Ascending aorta (tissue), 2 donors: ENCODE results near the gene GNLY. TPM values are rescaled to one million over a fixed set of nuclear protein-coding genes. Genes with fewer than 3 reads are reported as not detected.
A peak's percentile ranks its signal among the peaks of the same experiment; 100 is the strongest.

Source experiments
- DNase-seq, 2 donors: peaks; one replicate each; pipeline ENCODE4 v3.0.0-alpha.2; 2019; ENCODE audit warnings: low spot score in 2 of 2
- H3K27ac ChIP-seq, 2 donors: fragments of 200-600 bp; sonication (generic); one replicate each; pipeline ENCODE4 v1.5.1; 2016 to 2017; ENCODE audit warnings: mild to moderate bottlenecking in 1 of 2
- H3K27me3 ChIP-seq: fragments of 200-600 bp; sonication (generic); one replicate; pipeline ENCODE4 v1.5.1; 2017
- H3K36me3 ChIP-seq, 2 donors: fragments of 200-600 bp; sonication (generic); one replicate each; pipeline ENCODE4 v1.5.1; 2016
- H3K4me1 ChIP-seq, 2 donors: fragments of 200-600 bp; sonication (generic); one replicate each; pipeline ENCODE4 v1.5.1; 2016 to 2017; ENCODE audit warnings: mild to moderate bottlenecking in 1 of 2
- H3K4me3 ChIP-seq, 2 donors: fragments of 200-600 bp; sonication (generic); one replicate each; pipeline ENCODE4 v1.5.1; 2016 to 2017; ENCODE audit warnings: mild to moderate bottlenecking in 1 of 2
- H3K9me3 ChIP-seq, 2 donors: fragments of 200-600 bp; sonication (generic); one replicate each; pipeline ENCODE4 v1.5.1; 2016
- CTCF ChIP-seq, 3 experiments: fragments of 200-600 bp in 2 of 3; fragments of 450-650 bp in 1 of 3; sonication (generic) in 2 of 3; IDR thresholded peaks; one replicate each; pipeline ENCODE4 v1.5.1; 2016 to 2019; ENCODE audit warnings: antibody characterized with exemption in 3 of 3, mild to moderate bottlenecking in 1 of 3, moderate library complexity in 1 of 3
- intact Hi-C: fragments of 100-400 bp; cut with DNase I; formaldehyde crosslinking; loops from one replicate; pipeline ENCODE4 v1.15.1; 2023
- total RNA-seq: library from RNA; depleted of rRNA; stranded (reverse); fragments of >200 nt; gene quantifications from one replicate; pipeline ENCODE4 v1.1.0, GENCODE V29; 2016

Gene GNLY
- total RNA-seq, 1 donor from 2014 or later: not detected

DNA sequence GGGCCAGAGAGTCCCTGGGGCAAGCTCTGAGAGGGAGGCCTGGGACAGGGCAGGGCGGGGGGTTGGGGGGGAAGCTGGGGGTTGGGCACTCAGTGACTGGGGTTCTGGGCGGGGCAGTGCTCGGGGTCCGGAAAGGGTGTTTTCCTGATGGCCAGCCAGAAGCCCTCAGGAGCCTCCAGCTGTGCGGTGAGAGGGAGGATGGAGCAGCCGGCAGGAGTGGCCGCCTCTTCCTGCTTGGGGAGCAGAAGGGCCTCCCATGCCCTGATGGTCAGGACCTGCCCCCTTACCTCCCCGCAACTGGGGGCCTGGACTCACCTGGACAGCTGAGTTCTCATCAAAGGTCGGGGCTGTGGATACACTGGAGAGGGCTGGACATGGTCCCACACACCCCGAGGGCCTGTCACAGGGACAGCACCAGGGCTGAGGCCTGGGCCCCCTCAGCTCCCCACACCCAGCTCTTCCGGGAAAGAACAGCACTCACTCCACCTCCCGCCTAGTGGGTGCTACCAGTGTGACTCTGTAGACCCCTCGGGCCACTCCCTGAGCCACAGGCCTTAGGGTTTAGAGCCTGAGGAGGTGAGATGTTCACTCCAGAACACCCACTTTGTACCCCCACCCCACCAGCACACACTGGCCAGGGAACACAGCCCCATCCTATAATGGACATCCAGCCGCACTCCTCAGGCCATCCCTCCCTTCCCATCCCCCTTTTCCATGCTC, 32.9 kb upstream of the GNLY start:
- intact Hi-C loops: no loop called here
- Histone ChIP-seq H3K4me1 (peaks cover 3% of the 10 kb centered on the region in 2 donors), H3K9me3 (no peaks in the 10 kb centered on the region), H3K36me3 (peaks cover 4 to 5% of the 10 kb centered on the region in 2 donors), H3K27me3 (no peaks in the 10 kb centered on the region), H3K4me3 (no peak overlapping the region), H3K27ac (peak overlapping the region in 1 of 2 donors; percentile 25)
- no peak for TF ChIP-seq CTCF (IDR thresholded peaks at IDR 0.05)
- DNase-seq: no peak

DNA sequence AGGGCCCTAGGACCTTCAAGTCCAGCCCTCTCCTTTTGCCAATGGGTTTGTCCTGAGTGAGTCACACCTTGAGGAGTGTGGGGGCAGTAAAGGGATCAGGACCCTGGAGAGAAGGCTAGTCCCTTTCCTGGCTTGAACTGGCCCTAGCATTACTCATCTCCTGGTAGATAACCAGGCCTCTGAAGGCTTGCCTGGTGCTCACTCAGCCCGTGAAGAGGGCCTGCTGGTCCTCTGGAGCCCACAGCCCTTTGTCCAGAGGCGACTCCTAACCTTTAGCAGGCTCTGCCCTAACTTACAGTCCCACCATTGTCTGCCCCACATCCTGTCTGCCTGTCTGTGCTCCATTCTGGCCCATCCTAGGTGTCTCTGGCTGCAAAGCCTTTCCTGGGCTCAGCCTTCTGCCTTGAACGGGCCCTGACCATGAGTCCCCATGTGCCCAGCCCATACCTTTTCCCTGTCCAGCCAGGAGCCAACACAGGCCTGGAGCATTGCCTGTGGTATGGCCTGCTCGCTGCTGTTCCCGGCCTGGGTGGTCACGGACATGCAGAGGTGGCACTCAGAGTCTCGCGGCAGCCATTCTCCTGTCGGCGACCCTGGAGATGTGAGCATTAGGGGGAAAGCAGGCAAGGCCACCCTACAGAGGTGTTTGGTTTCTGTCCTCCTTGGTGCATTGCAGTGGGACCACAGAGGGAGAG, 31.1 kb upstream of the GNLY start:
- intact Hi-C loops: no loop called here
- DNase-seq: peak in 1 of 2 donors; percentile 82
- H3K36me3 ChIP-seq: peaks cover 0 to 5% of the 10 kb centered on the region in 2 donors
- H3K27ac ChIP-seq: peak overlapping the region; percentile 36 to 42
- H3K9me3 ChIP-seq: no peaks in the 10 kb centered on the region
- H3K27me3 ChIP-seq: no peaks in the 10 kb centered on the region
- H3K4me3 ChIP-seq: no peak overlapping the region
- no peak for TF ChIP-seq CTCF (IDR thresholded peaks at IDR 0.05)
- peaks cover 3% of the 10 kb centered on the region in 2 donors for H3K4me1 ChIP-seq

DNA sequence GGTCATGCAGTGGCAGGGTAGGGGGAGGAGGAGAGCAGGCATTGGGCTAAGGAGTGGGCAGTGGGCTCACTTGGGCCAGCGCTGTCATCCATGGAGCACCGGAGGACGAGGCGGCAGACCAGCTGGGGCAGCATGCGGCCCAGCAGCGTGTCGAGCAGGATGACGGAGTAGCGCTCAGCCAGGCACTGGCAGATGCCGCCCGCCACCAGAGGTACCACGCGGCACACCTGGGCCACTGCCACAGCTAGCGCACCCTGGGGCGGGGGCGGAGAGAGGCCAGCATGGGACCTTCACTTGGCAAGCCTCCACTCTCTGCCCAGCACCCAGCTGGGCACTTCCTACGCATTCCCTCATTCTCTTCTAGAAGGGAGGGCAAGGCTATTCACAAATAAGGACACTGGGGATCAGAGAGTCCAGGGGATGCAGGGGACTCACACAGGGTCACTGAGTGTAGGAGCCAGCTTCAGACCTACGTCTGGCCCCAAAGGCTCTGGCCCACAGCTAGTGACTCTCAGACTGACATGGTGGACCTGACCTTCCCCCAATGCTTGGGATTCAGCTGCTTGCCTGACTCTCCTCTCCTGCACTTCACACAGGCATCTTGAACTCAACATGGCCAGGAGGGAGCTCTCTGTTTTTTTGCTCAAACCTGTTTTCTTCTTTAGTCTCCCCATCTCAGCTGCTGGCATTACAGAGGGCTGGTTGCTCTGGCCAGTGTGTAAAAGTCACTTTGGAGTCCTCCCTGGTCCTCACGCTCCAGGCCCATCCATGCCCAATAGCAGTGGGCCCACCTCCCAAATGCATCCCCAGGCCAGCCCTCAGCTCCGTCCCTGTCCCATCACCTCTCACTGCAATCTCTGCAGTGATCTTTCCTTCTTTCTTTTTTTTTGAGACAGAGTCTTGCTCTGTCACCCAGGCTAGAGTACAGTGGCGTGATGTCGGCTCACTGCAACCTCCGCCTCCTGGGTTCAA, 30.3 kb upstream of the GNLY start:
- Histone ChIP-seq H3K4me1 (peaks cover 3% of the 10 kb centered on the region in 2 donors), H3K27me3 (no peaks in the 10 kb centered on the region), H3K4me3 (no peak overlapping the region), H3K36me3 (peaks cover 0 to 5% of the 10 kb centered on the region in 2 donors), H3K27ac (peak overlapping the region in 1 of 2 donors; percentile 42), H3K9me3 (no peaks in the 10 kb centered on the region)
- no peak for DNase-seq
- intact Hi-C loops: no loop called here
- no peak for TF ChIP-seq CTCF (IDR thresholded peaks at IDR 0.05)

- Histone ChIP-seq H3K27me3 (no peaks in the 10 kb centered on the region), H3K4me1 (peaks cover 3% of the 10 kb centered on the region in 2 donors), H3K4me3 (no peak overlapping the region), H3K27ac (no peak overlapping the region), H3K9me3 (no peaks in the 10 kb centered on the region), H3K36me3 (no peaks in the 10 kb centered on the region)
- no peak for TF ChIP-seq CTCF (IDR thresholded peaks at IDR 0.05)
- intact Hi-C loops: no loop called here
- no peak for DNase-seq
These were observed 28.8 kb upstream of the GNLY start for GRCh38 chr2:85665264-85665937.

DNA sequence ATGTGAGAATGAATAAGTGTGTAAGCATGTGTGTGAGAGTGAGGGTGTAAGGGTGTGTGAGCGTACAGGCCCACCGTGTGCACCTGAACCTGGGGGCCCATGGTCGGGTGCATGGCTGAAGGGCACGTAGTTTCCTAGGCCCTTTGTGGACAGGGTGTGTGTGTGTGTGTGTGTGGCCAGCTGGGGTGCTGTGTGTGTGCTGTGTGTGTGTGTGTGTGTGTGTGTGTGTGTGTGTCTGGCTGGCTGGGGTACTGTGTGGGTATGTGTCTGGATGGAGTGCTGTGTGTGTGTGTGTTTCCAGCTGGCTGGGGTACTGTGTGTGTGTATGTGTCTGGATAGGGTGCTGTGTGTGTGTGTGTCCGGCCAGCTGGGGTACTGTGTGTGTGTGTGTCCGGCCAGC, 28.1 kb upstream of the GNLY start:
- no peaks in the 10 kb centered on the region for H3K9me3 ChIP-seq
- TF ChIP-seq CTCF (IDR thresholded peaks at IDR 0.05): no peak
- peaks cover 3% of the 10 kb centered on the region in 2 donors for H3K4me1 ChIP-seq
- no peaks in the 10 kb centered on the region for H3K36me3 ChIP-seq
- H3K27me3 ChIP-seq: no peaks in the 10 kb centered on the region
- H3K27ac ChIP-seq: no peak overlapping the region
- DNase-seq: no peak
- H3K4me3 ChIP-seq: no peak overlapping the region
- intact Hi-C loops: no loop called here
